SK-N-MC (cell line): ENCODE measurements around the gene RITA1.

Source experiments
- EZH2 ChIP-seq: fragments of 200-600 bp; sonication (generic); IDR thresholded peaks from one replicate; pipeline ENCODE4 v1.6.1; 2017; ENCODE audit warnings: antibody characterized with exemption
- FOXP2 ChIP-seq: optimal IDR thresholded peaks from 2 replicates; pipeline ENCODE3; 2011; ENCODE audit warnings: mild to moderate bottlenecking, moderate library complexity; ENCODE audit not compliant: insufficient read depth; ENCODE audit errors: extremely low read length, control extremely low read depth
- POLR2AphosphoS5 ChIP-seq: IDR thresholded peaks from 2 replicates; pipeline ENCODE4 v1.6.1; 2012; ENCODE audit warnings: mild to moderate bottlenecking, low read depth, low read length, borderline replicate concordance

DNA sequence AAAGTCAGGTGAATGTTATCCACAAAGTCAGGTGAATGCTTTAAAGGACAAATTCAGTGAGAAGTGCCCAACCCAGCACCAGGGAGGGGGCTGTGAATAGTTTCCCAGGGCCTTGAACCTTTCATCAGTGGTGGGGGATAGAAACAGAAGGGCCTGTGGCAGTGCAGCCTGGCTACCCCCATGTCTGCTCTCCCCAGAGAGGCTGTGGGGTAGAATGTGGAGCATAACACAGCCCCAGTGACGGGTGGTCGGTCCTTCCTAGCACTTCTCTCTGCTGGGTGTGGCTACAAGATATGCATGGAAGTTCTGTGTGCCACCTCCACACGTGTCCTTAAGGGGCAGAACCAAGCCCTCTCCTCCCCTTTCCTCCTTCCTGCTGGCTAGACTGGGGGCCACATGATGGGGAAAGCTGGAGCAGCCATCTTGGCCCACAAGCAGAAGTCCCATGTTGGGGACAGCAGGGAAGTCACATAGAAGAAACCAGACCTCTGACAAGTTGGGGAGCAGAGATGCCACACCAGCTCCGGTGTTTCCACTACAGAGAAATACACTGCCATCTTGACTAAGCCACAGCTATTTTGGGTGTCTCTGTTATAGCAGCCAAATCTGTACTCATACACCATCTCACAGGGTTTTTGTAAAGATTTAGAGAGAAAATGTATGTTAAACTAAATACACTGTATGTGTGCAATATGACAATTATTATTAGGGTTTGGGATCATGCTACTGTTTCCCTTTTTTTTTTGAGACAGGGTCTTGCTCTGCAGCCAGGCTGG is 17.0 kb downstream of the RITA1 start:
- TF ChIP-seq EZH2: no peak
- no peak for TF ChIP-seq POLR2AphosphoS5
- TF ChIP-seq FOXP2: no peak
